OCI-LY3 (cell line): Measurements from ENCODE around the gene NKTR.

Experiments
- EZH2phosphoT487 ChIP-seq: fragments of 200-600 bp; shearing (Covaris generic); IDR thresholded peaks from 2 replicates; pipeline ENCODE4 v1.6.1; 2018; ENCODE audit warnings: antibody characterized with exemption, mixed run types, low read depth
- TF ChIP-seq, protein P1 (sequence below): fragments of 200-600, 300-600 bp; sonication (generic); IDR thresholded peaks from 2 replicates; pipeline ENCODE4 v1.5.1; 2014; ENCODE audit warnings: antibody characterized with exemption, low read length, low read depth

- TF ChIP-seq, protein P1, sequence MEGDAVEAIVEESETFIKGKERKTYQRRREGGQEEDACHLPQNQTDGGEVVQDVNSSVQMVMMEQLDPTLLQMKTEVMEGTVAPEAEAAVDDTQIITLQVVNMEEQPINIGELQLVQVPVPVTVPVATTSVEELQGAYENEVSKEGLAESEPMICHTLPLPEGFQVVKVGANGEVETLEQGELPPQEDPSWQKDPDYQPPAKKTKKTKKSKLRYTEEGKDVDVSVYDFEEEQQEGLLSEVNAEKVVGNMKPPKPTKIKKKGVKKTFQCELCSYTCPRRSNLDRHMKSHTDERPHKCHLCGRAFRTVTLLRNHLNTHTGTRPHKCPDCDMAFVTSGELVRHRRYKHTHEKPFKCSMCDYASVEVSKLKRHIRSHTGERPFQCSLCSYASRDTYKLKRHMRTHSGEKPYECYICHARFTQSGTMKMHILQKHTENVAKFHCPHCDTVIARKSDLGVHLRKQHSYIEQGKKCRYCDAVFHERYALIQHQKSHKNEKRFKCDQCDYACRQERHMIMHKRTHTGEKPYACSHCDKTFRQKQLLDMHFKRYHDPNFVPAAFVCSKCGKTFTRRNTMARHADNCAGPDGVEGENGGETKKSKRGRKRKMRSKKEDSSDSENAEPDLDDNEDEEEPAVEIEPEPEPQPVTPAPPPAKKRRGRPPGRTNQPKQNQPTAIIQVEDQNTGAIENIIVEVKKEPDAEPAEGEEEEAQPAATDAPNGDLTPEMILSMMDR, result no peak
- no peak for TF ChIP-seq EZH2phosphoT487
These were observed 79.8 kb downstream of the NKTR start for GRCh38 chr3:42680271-42680670.
